ENCODE measurements around the gene CALCOCO1. TPM values are rescaled to one million over a fixed set of nuclear protein-coding genes. Genes with fewer than 3 reads are reported as not detected.

Gene CALCOCO1
- total and polyA plus RNA-seq, 2 of the 8 experiments (the other 6 are each of a cell fraction or from before 2014, with no cell fraction given), result 20.3 to 39.3 TPM

DNA sequence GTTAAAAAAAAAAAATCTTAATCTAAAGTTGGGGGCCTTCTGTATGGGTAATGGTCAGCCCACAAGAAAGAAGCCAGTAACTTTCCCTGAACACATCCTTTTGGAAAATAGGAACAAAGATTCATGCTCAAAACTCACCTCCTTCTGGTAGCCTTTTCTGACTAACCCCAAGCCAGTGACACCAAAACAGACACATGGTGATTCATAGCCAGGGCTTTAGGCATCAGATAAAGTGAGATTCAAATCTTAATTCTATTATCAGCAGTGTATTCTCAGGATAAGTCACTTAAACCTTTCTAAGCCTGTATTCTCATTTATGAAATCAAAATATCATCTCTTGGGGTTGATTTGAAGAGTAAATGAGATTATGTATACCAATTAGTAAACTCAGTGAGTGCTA lies 56.3 kb downstream of the CALCOCO1 start (continued):
- TF ChIP-seq ATF2 (IDR thresholded peaks at IDR 0.05; ENCODE audit: low read length) (no peak), BRCA1 (IDR thresholded peaks at IDR 0.05; ENCODE audit: low read depth, low read length) (no peak), CREB1 (IDR thresholded peaks at IDR 0.05) (no peak)
